Uterus (tissue), 2 donors: ENCODE measurements around the gene CAMK1D.
"Not testable (repeated sequence)": the region's sequence is repeated elsewhere in the genome, so short reads cannot be mapped to it uniquely, and the experiment has no call there.

Source experiments
- POLR2A ChIP-seq, 2 donors: fragments of 450-650 bp; IDR thresholded peaks; one replicate each; pipeline ENCODE4 v1.6.1; 2016; ENCODE audit warnings: antibody characterized with exemption in 2 of 2, mild to moderate bottlenecking in 1 of 2, moderate library complexity in 1 of 2
- TF ChIP-seq, protein P1 (sequence below), 4 experiments: fragments of 200-600 bp in 2 of 4; fragments of 450-650 bp in 2 of 4; sonication (generic) in 2 of 4; IDR thresholded peaks; one replicate each; pipeline ENCODE4 v1.5.1; 2016 to 2019; ENCODE audit warnings: antibody characterized with exemption in 4 of 4, mild to moderate bottlenecking in 2 of 4, moderate library complexity in 1 of 4

GRCh38 chr10:12743466-12743865 is 394.1 kb downstream of the CAMK1D start:
- TF ChIP-seq, protein P1, sequence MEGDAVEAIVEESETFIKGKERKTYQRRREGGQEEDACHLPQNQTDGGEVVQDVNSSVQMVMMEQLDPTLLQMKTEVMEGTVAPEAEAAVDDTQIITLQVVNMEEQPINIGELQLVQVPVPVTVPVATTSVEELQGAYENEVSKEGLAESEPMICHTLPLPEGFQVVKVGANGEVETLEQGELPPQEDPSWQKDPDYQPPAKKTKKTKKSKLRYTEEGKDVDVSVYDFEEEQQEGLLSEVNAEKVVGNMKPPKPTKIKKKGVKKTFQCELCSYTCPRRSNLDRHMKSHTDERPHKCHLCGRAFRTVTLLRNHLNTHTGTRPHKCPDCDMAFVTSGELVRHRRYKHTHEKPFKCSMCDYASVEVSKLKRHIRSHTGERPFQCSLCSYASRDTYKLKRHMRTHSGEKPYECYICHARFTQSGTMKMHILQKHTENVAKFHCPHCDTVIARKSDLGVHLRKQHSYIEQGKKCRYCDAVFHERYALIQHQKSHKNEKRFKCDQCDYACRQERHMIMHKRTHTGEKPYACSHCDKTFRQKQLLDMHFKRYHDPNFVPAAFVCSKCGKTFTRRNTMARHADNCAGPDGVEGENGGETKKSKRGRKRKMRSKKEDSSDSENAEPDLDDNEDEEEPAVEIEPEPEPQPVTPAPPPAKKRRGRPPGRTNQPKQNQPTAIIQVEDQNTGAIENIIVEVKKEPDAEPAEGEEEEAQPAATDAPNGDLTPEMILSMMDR (IDR thresholded peaks at IDR 0.05) = not testable (repeated sequence)
- TF ChIP-seq POLR2A (IDR thresholded peaks at IDR 0.05) = not testable (repeated sequence)
